GM21526 (cell line): ENCODE results near the gene HDAC4.

ENCODE experiments used
- ATAC-seq: cut with Tn5 transposase; IDR thresholded peaks from one replicate; pipeline ENCODE4 v1.9.1; 2021; ENCODE audit warnings: moderate library complexity; ENCODE audit not compliant: unreplicated experiment, low FRiP score

The HDAC4 gene

DNA sequence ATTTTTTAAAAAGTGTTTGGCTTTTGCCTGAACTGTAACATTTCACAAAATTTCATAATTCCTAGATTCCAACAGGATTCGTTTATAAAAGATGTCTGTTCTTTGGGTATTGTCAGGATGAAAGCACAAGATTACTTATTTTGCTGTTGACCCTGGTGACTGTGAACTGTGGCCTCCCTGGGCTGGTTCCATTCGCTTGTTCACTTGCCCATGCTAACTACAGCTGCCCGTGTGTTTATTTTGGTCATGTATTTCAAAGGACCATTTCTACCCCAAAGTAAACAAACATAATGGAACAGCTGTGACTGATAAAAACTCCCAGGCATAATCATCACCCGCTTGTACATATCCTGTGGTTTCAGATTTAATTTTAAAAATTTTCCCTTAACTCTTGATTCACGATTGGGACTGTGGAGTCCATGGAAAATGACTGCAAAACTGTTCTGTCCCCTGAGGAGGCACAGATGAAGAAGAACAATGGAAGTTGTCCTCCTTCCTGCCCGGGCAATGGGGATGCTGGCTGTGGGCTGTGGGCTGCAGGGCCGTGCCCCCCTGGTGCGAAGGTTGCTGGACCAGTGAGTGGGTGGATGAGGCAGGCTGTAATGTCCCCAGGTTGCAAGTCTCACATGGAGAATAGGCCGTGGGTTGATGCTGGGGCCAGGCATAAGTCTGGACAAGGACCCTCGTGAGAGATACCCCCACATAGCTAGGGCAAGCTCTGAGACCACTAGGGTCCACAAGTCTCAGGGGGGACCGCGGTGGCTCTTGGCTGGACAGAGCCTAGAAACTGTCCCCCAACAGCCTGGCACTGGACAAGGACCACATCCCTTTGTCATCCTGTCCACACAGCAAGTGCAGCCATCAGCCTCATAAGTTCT, 28.9 kb upstream of the HDAC4 start:
- ATAC-seq = no peak

GRCh38 chr2:239425631-239426030, 24.8 kb upstream of the HDAC4 start:
- no peak for ATAC-seq

GRCh38 chr2:239424337-239425045, 23.7 kb upstream of the HDAC4 start:
- no peak for ATAC-seq

GRCh38 chr2:239423551-239423950, 22.7 kb upstream of the HDAC4 start:
- no peak for ATAC-seq

- no peak for ATAC-seq
These were observed 21.0 kb upstream of the HDAC4 start for GRCh38 chr2:239421851-239422250.

GRCh38 chr2:239420082-239420481, 19.3 kb upstream of the HDAC4 start:
- no peak for ATAC-seq

- ATAC-seq = no peak
These were observed 18.1 kb upstream of the HDAC4 start for GRCh38 chr2:239418918-239419317.

DNA sequence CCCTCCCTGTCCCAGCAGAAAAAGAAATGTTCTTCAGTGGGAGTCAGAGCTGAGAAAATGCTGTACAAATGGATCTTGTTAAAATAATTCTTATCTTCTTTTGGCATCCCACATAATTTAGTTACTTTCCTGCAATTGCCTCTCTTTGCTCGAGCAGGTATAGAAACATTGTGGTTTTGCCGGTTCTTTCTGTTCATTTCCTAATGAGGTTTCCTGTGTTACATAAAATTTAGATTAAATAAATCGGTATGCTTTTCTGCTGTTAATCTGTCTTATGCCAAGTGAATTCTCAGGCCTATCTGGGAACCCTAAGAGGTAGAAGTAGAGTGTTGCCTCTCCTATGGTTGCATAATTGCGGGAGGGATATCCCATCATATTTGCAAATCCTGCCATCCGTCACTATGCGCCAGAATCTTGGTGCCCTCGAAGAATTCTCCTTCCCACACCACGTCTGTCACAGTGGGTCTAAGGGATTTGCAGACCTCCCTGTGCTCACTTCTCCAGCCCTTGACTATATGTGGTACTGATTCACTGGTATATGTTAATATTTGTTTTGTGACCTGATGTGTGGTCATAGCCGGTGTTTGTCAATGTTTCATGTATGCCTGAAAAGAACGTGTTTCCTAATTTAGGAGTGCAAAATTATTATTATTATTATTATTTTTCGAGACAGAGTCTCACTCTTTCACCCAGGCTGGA, 12.2 kb upstream of the HDAC4 start:
- no peak for ATAC-seq

GRCh38 chr2:239411549-239412319, 10.9 kb upstream of the HDAC4 start:
- ATAC-seq = no peak

GRCh38 chr2:239411117-239411516, 10.3 kb upstream of the HDAC4 start:
- ATAC-seq = no peak

GRCh38 chr2:239409976-239410375, 9.2 kb upstream of the HDAC4 start:
- no peak for ATAC-seq

DNA sequence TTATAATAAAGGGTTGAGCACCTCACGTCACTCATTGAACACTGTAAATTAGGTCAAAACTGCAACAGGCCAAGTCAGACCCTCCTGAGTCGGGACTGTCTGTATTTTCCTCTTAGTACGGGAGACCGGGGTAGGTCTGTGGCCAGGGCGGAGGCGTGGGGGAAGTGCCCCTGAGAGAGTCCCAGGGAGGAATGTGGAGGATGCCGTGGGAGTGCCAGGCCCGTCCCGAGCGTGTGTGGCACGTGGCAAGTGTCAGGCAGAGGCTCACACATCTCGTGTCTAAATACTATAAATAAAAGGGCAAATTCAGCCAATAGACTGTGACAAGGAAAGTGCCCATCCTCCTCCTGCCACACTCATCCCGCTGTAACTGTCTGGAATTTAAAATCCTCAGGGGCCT, 6.3 kb upstream of the HDAC4 start:
- no peak for ATAC-seq

GRCh38 chr2:239406316-239406995, 5.6 kb upstream of the HDAC4 start:
- ATAC-seq = no peak

GRCh38 chr2:239405071-239405470, 4.3 kb upstream of the HDAC4 start:
- ATAC-seq = no peak

GRCh38 chr2:239402666-239403065, 1.8 kb upstream of the HDAC4 start:
- no peak for ATAC-seq

- peak; percentile 17 for ATAC-seq
These were observed 1.0 kb upstream of the HDAC4 start for GRCh38 chr2:239401881-239402233.

- ATAC-seq = peak; percentile 90
These were observed 454 bp upstream of the HDAC4 start for GRCh38 chr2:239401067-239401880.

DNA sequence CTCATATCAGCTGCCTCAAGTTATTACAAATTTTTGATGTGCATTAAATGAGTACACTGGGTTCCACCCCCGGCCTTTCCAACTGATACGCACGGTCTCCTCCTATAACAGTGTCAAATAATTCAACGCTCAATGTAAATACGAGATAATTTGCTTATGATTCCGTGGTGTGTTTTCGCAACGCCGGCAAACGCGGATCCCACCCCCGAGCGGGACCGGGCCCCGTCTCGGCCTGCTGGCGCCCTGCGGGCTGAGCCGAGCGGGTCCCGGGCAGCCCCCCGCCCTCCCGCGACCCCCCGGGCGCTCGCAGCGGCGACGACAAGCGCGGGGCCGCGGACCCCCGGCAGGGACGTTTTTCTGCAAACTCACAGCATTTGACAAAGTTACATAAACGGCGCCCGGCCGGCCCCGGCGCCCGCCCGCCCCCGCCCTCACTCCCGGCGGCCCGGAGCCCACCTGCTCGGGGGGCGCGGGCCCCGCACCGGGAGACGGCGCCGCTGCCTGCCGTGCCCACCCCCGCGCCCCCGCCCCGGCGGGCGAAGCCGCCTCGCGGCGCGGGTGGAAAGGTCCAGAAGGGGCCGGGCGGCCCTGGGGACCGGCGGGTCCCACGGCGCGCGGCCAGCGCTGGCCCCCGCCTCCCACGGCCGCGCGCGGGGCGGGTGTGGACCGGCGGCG, 762 bp downstream of the HDAC4 start:
- no peak for ATAC-seq

DNA sequence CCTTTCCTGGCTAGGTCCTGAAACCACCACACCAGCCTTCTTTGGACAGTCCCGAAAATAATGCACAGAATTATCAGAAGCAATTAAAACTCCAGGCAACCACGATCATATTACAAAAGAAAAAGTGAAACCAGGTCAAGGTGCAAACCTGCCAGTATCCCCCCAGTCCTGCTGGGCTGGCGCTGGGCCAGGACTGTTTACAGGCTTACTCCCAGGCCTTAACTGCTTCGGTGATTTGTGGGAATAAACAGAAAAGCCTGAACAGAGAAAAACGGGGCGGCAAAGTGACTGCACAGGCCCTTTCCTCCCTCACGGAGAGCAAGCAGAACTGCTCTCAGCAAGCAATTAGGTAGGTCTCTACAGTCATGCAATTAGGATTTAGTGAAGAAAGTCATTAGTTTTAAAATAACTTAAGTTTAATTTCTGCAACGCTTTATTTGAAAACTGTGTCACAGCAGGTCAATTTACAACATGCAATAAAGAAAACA, 1.3 kb downstream of the HDAC4 start:
- ATAC-seq = no peak
